Neural cell (in vitro differentiated cells): Measurements from ENCODE around the gene CTDNEP1. TPM values are rescaled to one million over a fixed set of nuclear protein-coding genes. Genes with fewer than 3 reads are reported as not detected.

Source experiments
- H2AFZ ChIP-seq: fragments of 200-600, 300-800 bp; sonication (generic), shearing (Covaris generic); 2 replicates; pipeline ENCODE4 v1.6.0; 2014; ENCODE audit warnings: low read depth, mild to moderate bottlenecking, antibody characterized with exemption, low read length, moderate library complexity
- H3F3A ChIP-seq: fragments of 200-600 bp; shearing (Covaris generic); 2 replicates; pipeline ENCODE4 v1.6.1; 2016; ENCODE audit warnings: mild to moderate bottlenecking, moderate library complexity, mixed read lengths, antibody characterized with exemption, low read length; ENCODE audit not compliant: insufficient read depth, poor library complexity, severe bottlenecking
- H3K27ac ChIP-seq: fragments of 200-600, 300-800 bp; sonication (generic), shearing (Covaris generic); 2 replicates; pipeline ENCODE4 v1.5.1; 2014; ENCODE audit warnings: mild to moderate bottlenecking, low read length, moderate library complexity
- H3K27me3 ChIP-seq: fragments of 300-800, 200-600 bp; sonication (generic), shearing (Covaris generic); 2 replicates; pipeline ENCODE4 v1.6.0; 2014; ENCODE audit warnings: mild to moderate bottlenecking, low read depth, low read length, moderate library complexity; ENCODE audit not compliant: insufficient read depth
- H3K36me3 ChIP-seq: fragments of 300-800, 200-600 bp; sonication (generic), shearing (Covaris generic); 2 replicates; pipeline ENCODE4 v1.5.1; 2014; ENCODE audit warnings: mild to moderate bottlenecking, antibody characterized with exemption, low read length, moderate library complexity; ENCODE audit not compliant: insufficient read depth
- H3K4me2 ChIP-seq: fragments of 300-800, 200-600 bp; sonication (generic), shearing (Covaris generic); 2 replicates; pipeline ENCODE4 v1.6.0; 2014; ENCODE audit warnings: mild to moderate bottlenecking, low read length
- H3K4me3 ChIP-seq: fragments of 300-800, 200-600 bp; sonication (generic), shearing (Covaris generic); 2 replicates; pipeline ENCODE4 v1.5.1; 2014; ENCODE audit warnings: mild to moderate bottlenecking, low read length, moderate library complexity
- H3K79me2 ChIP-seq: fragments of 200-600 bp; shearing (Covaris generic); replicated peaks from 2 replicates; pipeline ENCODE4 v1.6.0; 2014; ENCODE audit warnings: mild to moderate bottlenecking, low read length, moderate library complexity; ENCODE audit not compliant: insufficient read depth
- H3K9ac ChIP-seq: fragments of 300-800, 200-600 bp; sonication (generic), shearing (Covaris generic); 2 replicates; pipeline ENCODE4 v1.6.1; 2016; ENCODE audit warnings: mild to moderate bottlenecking, low read length, mixed read lengths
- H3K9me2 ChIP-seq: fragments of 200-600 bp; shearing (Covaris generic); 2 replicates; pipeline ENCODE4 v1.6.1; 2016; ENCODE audit warnings: mild to moderate bottlenecking, low read length, mixed read lengths; ENCODE audit not compliant: insufficient read depth
- H3K9me3 ChIP-seq: fragments of 200-600, 300-800 bp; sonication (generic), shearing (Covaris generic); 2 replicates; pipeline ENCODE4 v1.6.1; 2016; ENCODE audit warnings: mild to moderate bottlenecking, mixed run types, low read length, moderate library complexity, mixed read lengths
- H4K20me1 ChIP-seq: fragments of 200-600 bp; shearing (Covaris generic); 2 replicates; pipeline ENCODE4 v1.6.1; 2016; ENCODE audit warnings: mild to moderate bottlenecking, mixed run types; ENCODE audit not compliant: insufficient read depth
- CTCF ChIP-seq: fragments of 450-650 bp; IDR thresholded peaks from 2 replicates; pipeline ENCODE4 v1.5.1; 2014; ENCODE audit warnings: antibody characterized with exemption, mild to moderate bottlenecking, moderate library complexity; ENCODE audit not compliant: poor library complexity, severe bottlenecking
- EP300 ChIP-seq: fragments of 450-650 bp; conservative IDR thresholded peaks from 2 replicates; pipeline ENCODE4 v1.6.1; 2014; ENCODE audit warnings: antibody characterized with exemption, mild to moderate bottlenecking, moderate library complexity; ENCODE audit not compliant: poor library complexity, severe bottlenecking
- EZH2 ChIP-seq: fragments of 200-600, 300-800 bp; shearing (Covaris generic), sonication (generic); IDR thresholded peaks from 2 replicates; pipeline ENCODE4 v1.6.1; 2014; ENCODE audit warnings: antibody characterized with exemption, low read length, borderline replicate concordance, mild to moderate bottlenecking; ENCODE audit not compliant: insufficient read depth, poor library complexity, severe bottlenecking
- MXI1 ChIP-seq: fragments of 450-650 bp; conservative IDR thresholded peaks from 2 replicates; pipeline ENCODE4 v1.6.1; 2014; ENCODE audit warnings: antibody characterized with exemption, mild to moderate bottlenecking; ENCODE audit not compliant: poor library complexity, severe bottlenecking
- RAD21 ChIP-seq: fragments of 450-650 bp; conservative IDR thresholded peaks from 2 replicates; pipeline ENCODE4 v1.6.1; 2014; ENCODE audit warnings: antibody characterized with exemption, mild to moderate bottlenecking, moderate library complexity
- SMC3 ChIP-seq: fragments of 450-650 bp; conservative IDR thresholded peaks from 2 replicates; pipeline ENCODE4 v1.6.1; 2014; ENCODE audit warnings: antibody characterized with exemption, mild to moderate bottlenecking, moderate library complexity; ENCODE audit not compliant: poor library complexity
- TAF1 ChIP-seq: IDR thresholded peaks from 2 replicates; pipeline ENCODE4 v1.6.1; 2012; ENCODE audit warnings: low read depth
- polyA plus RNA-seq: library from polyadenylated mRNA; depleted of rRNA; stranded (reverse); fragments of >200 nt; gene quantifications from 2 replicates; pipeline ENCODE4 v1.2.3, GENCODE V29; 2014

CTDNEP1 gene
- polyA plus RNA-seq, 1 donor from 2014 or later, result 39.4 TPM

DNA sequence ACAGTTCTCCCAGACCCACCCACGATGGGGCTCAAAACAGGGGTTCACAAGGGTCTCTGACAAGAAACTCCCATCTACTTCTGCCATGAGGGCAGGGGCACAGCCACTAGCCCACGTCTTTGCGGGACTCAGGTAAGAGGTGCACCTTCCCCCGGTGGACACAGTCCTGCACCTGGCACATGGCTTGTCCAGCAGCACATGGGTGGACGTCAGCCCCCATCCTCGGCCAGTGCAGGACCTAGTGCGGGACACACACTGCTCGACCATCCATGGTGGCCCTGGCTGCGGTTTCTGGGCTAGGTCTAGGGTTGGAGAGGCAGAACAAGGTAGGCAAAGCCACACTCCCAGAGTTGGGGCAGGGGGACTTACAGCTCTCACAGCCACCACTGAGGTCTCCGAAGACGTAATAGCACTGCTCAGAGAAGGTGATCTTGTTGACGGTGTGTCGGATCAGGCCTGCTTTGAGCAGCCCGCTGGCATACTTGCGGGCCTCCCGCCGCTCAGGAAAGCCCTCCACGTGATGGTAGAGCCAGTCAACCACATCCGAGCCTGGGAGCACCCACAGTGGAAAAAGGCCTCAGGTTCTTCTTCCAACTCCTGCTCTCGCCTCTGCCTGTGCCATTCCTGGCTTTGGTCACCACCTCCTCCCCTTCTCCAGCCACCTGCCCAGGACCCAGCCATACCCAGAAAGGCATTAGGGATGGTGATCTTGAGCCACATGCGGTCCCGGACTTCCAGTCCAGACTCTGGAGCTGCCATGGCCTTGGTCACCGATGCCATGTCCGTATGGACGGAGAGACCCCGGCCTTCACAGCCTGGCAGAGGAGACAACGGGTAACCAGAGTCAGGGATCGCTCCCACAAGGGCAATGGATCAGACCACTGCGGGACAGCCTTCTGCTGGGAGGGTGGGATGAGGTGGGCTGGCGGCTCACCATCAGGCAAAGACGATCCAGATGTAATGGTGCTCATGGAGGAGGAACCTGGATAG is 24.5 kb downstream of the CTDNEP1 start:
- H4K20me1 ChIP-seq, result peaks cover 5% of the 10 kb centered on the region
- peaks cover 22% of the 10 kb centered on the region for H3K79me2 ChIP-seq

DNA sequence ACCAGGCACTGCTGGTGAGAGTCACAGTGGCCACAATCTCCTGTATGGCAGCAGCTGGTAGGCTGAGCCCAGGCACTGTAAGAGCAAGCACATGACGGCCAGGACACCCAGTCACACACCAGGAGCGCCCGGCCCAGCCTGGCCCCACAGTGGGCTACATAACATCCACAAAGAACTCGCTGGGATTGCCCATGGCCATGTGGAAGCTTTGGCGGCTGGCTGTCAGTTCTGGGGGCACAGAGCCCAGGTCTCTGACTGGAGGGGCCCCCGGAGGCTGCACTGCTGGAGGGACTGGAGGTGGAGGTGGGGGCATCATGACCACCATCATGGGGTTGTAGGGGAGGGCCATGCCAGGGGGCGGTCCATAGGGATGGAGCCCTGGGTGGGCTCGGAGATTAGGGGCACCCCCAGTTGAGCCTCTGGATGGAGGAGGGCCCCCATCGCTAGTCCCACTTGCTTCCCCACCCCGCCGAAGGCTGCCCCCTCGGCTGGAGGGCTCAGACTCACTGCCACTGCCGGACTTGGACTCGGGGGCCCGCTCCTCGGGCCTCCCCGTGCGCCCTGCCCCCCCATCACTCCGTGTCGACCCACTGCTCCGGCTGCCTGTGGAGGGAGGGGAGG is 25.7 kb downstream of the CTDNEP1 start:
- H3F3A ChIP-seq, result no peaks in the 10 kb centered on the region
- peaks cover 11% of the 10 kb centered on the region for H3K79me2 ChIP-seq
- no peak overlapping the region for H3K4me3 ChIP-seq
- no peaks in the 10 kb centered on the region for H3K36me3 ChIP-seq
- H3K27ac ChIP-seq, result no peak overlapping the region
- peaks cover 5% of the 10 kb centered on the region for H4K20me1 ChIP-seq
- no peak overlapping the region for H3K9ac ChIP-seq
- H3K9me2 ChIP-seq, result no peaks in the 10 kb centered on the region
- H3K27me3 ChIP-seq, result no peaks in the 10 kb centered on the region
- no peak overlapping the region for H2AFZ ChIP-seq
- H3K4me2 ChIP-seq, result no peak overlapping the region
- TF ChIP-seq SMC3 (no peak), EP300 (no peak), EZH2 (no peak), MXI1 (no peak), CTCF (no peak)
- no peaks in the 10 kb centered on the region for H3K9me3 ChIP-seq

More for the DNA sequence above, 24.5 kb downstream of the CTDNEP1 start:
- Histone ChIP-seq H3F3A (no peaks in the 10 kb centered on the region), H3K36me3 (no peaks in the 10 kb centered on the region), H3K27me3 (no peaks in the 10 kb centered on the region), H3K4me3 (no peak overlapping the region), H3K27ac (no peak overlapping the region), H3K9ac (no peak overlapping the region), H3K9me3 (no peaks in the 10 kb centered on the region), H3K4me2 (no peak overlapping the region), H2AFZ (no peak overlapping the region), H3K9me2 (no peaks in the 10 kb centered on the region)
- TF ChIP-seq SMC3, result no peak
- TF ChIP-seq CTCF, result no peak
- no peak for TF ChIP-seq RAD21
- no peak for TF ChIP-seq TAF1
- no peak for TF ChIP-seq EZH2
